EL (cell line): ENCODE results near the gene TECR.
"Not testable (repeated sequence)": the region's sequence is repeated elsewhere in the genome, so short reads cannot be mapped to it uniquely, and the experiment has no call there.

Source experiments
- DNase-seq: peaks from one replicate; pipeline ENCODE4 v3.0.0-alpha.2; 2016

The TECR gene

DNA sequence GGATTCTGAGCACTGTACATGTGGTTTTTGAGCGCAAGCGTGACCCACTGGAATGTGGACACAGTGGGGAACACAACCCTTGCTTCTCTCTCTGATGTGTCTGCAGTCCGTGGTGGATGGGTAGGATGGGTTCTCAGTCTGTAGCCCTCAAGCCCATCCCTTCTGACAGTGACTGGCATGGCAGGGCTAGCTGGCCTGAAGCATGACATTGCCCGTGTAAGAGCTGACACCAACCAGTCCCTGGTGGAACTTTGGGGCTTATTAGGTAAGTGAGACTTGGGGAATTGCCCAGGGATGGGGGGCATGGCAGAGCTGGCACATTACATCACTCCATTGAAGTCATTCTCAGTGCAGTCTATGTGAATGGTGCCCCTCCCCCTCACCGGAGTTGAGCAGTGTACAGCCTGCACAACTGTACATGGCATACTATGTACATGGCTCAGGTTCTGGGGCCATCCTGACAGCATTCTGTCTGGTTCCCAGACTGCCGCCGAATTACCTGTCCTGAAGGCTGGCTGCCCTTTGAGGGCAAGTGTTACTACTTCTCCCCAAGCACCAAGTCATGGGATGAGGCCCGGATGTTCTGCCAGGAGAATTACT is 70.3 kb downstream of the TECR start:
- no peak for DNase-seq

DNA sequence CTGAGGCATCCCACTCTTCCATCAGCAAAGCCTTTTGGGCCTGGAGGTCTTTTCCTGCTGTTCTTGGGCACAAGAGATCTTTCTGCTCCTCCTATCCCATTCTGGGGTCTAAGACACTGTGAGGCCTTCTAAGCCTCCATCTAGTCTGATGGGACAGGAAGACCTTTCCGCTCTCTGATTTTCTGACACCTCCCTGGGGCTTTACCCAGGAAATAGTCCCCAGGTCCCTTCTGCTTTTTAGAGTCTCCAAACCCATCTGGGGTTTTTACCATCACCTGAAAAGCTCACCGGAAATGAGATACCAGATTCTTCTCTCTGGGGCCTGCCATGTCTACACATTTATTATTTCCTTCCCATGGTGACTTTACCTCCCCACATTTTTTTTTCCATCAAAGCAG is 74.6 kb downstream of the TECR start:
- DNase-seq, result no peak

DNA sequence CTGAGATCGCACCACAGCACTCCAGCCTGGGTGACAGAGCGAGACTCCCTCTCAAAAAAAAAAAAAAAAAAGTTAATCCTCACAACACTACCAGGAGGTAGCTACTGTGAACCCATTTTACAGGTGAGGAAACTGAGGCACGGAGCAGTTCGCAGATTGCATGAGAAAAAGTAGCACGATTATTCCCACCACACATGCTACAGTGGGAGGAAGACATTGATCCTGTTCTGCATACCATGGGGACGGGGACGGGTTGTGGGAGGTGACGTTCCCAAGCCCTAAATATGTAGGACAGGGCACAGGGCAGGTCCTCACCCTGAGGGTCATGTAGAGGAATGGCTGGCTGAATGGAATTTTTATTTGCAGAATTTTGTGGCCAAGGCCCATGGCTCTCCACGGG is 77.2 kb downstream of the TECR start:
- DNase-seq, result no peak

DNA sequence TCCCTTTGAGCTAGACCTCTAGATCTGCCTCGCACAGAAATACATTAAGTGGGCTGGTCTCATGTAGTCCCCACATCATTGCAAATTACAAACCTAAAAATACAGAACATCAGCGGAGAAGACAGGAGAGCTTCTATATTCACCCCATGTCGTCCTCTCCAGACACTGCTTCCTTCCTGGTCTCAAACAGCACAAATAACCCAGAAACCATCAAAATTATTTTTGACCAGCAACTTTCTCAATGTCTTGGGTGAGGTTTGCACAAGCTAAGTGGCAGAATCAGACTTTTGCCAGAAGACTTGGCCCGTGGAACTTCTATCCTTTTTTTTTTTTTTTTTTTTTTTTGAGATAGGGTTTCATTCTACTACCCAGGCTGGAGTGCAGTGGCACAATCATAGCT is 81.7 kb downstream of the TECR start:
- no peak for DNase-seq

DNA sequence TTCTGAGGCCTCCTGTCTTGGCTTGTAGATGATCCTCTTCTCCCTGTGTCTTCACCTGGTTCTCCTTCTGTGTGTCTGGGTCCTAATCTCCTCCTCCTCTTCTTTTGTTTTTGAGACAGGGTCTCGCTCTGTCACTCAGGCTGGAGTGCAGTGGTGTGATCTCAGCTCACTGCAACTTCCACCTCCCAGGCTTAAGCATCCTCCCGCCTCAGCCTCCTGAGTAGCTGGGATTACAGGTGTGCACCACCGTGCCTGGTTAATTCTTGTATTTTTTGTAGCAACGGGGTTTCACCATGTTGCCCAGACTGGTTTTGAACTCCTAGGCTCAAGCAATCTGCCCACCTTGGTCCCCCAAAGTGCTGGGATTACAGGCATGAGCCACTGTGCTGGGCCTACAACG is 82.8 kb downstream of the TECR start:
- DNase-seq, result not testable (repeated sequence)

DNA sequence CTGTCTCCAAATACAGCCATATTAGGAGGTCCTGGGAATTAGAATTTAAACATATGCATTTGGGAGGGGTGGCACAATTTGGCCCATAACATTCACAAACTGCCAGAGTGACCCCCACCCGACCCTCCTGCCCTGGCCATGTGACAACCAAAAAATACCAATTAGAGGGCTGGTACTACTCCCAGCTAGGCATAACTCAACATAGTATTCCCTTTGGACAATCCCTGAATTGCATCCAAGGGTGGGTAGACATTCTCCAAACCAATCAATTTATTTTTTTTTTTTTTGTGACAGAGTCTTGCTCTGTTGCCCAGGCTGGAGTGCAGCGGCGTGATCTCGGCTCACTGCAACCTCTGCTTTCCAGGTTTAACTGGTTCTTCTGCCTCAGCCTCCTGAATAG is 83.3 kb downstream of the TECR start:
- DNase-seq, result no peak

DNA sequence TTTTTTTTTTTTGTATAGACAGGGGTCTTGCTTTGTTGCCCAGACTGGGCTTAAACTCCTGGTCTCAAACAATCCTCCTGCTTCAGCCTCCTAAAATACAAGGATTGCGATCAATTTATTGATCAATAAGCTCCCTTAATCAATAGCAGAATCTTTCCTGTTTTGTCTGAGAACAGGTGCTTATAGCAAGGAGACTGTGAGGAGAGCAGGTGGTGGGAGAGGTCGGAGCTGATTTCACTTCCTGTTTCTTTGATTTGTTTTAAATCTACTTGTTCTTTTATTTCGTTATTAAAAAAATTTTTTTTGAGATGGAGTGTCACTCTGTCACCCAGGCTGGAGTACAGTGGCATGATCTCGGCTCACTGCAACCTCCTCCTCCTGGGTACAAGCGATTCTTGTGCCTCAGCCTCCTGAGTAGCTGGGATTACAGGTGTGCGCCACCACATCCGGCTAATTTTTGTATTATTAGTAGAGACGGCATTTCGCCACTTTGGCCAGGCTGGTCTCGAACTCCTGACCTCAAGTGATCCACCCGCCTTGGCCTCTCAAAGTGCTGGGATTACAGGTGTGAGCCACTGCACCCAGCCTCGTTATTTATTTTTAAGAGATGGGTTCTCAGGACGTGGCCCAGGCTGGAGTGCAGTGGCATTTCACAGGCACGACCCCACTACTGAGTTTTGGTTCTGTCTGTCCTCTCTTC is 84.2 kb downstream of the TECR start:
- DNase-seq, result not testable (repeated sequence)

DNA sequence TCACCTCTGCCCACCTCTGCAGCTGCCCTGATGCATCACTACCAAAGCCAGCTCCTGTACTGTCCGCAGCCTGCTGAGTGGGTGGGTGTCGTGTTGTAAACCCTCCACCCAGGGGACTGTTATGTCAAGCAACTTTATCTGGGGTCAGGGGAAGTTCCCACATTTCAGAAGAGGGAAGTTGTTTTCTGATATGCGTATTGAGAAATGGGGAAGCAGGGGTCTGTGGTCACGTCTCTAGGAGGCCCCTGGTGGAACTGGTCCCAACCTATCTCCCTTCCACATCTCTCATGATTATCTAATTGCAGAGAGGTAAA is 84.7 kb downstream of the TECR start:
- no peak for DNase-seq
